GM12878 (cell line): Measurements from ENCODE around the gene BZW2. TPM values are rescaled to one million over a fixed set of nuclear protein-coding genes. Genes with fewer than 3 reads are reported as not detected.

Source experiments
- ATAC-seq: fragments of 200-7000 bp; cut with Tn5 transposase; 3 replicates; pipeline ENCODE4 v1.9.1; 2020; ENCODE audit warnings: mild to moderate bottlenecking, moderate library complexity
- BruUV-seq: library from RNA; stranded (reverse); fragments of 400-500 nt; replicated peaks from 2 replicates; lab custom pipeline; 2021; lab: Mats Ljungman, UMichigan
- CTCF ChIA-PET: fragments of 300-600 bp; sonication (Branson Sonifier 250); formaldehyde crosslinking; extraction: SDS; loops from one replicate; lab custom pipeline; 2021; ENCODE audit warnings: inconsistent platforms; lab: Yijun Ruan, JAX
- POLR2A ChIA-PET: fragments of 350-600 bp; formaldehyde crosslinking; extraction: SDS; loops from one replicate; lab custom pipeline; 2021; ENCODE audit warnings: inconsistent platforms; lab: Charles Lee
- RAD21 ChIA-PET: fragments of 300-600 bp; sonication (Branson Sonifier 250); formaldehyde crosslinking; loops from one replicate; lab custom pipeline; 2023; ENCODE audit warnings: antibody characterized with exemption; ENCODE audit not compliant: unreplicated experiment; lab: Charles Lee
- SMC1A ChIA-PET: fragments of 300-600 bp; sonication (Branson Sonifier 250); formaldehyde crosslinking; loops from one replicate; lab custom pipeline; 2023; ENCODE audit not compliant: unreplicated experiment, uncharacterized antibody; lab: Charles Lee
- DNase-seq: peaks from one replicate; pipeline ENCODE4 v3.0.0-alpha.2; 2011; ENCODE audit warnings: low read depth, low spot score
- FAIRE-seq: peaks from 3 replicates; lab custom pipeline; 2011; peaks lifted over from hg19 to GRCh38; lab: Jason Lieb, UNC
- H2AFZ ChIP-seq: 2 replicates; pipeline ENCODE4 v1.6.0; 2011; ENCODE audit warnings: low read depth, low read length, control low read depth; ENCODE audit not compliant: control insufficient read depth
- H3K27ac ChIP-seq: 2 replicates; pipeline ENCODE4 v1.5.1; 2011; ENCODE audit warnings: control low read depth; ENCODE audit not compliant: control insufficient read depth, insufficient read depth
- H3K27me3 ChIP-seq, 2 experiments: replicated peaks in 1 of 2; 2 replicates each; pipeline versions ENCODE4 v1.6.0 to v1.6.1; 2011; ENCODE audit warnings: low read length in 1 of 2; ENCODE audit not compliant: control insufficient read depth in 2 of 2, insufficient read depth in 2 of 2
- H3K36me3 ChIP-seq, 2 experiments: 2 replicates each; pipeline ENCODE4 v1.5.1; 2011; ENCODE audit warnings: low read length in 1 of 2; ENCODE audit not compliant: control insufficient read depth in 2 of 2, insufficient read depth in 2 of 2
- H3K4me1 ChIP-seq: 2 replicates; pipeline ENCODE4 v1.6.1; 2011; ENCODE audit warnings: mild to moderate bottlenecking, low read length, moderate library complexity, mixed read lengths; ENCODE audit not compliant: control insufficient read depth, insufficient read depth
- H3K4me2 ChIP-seq: 2 replicates; pipeline ENCODE4 v1.6.0; 2011; ENCODE audit warnings: control low read depth; ENCODE audit not compliant: control insufficient read depth, insufficient read depth
- H3K4me3 ChIP-seq: fragments of 200-600 bp; sonication (generic); 2 replicates; pipeline ENCODE4 v1.5.1; 2016
- H3K79me2 ChIP-seq: 2 replicates; pipeline ENCODE4 v1.6.0; 2011; ENCODE audit warnings: low read length; ENCODE audit not compliant: control insufficient read depth, insufficient read depth
- H3K9ac ChIP-seq: 2 replicates; pipeline ENCODE4 v1.8.0; 2011; ENCODE audit warnings: low read length, control low read depth, mixed read lengths; ENCODE audit not compliant: control insufficient read depth, insufficient read depth
- H3K9me3 ChIP-seq: replicated peaks from 3 replicates; pipeline ENCODE4 v1.5.1; 2011; ENCODE audit warnings: mild to moderate bottlenecking, low read length; ENCODE audit not compliant: control insufficient read depth, insufficient read depth
- H4K20me1 ChIP-seq: 2 replicates; pipeline ENCODE4 v1.6.0; 2011; ENCODE audit not compliant: control insufficient read depth, insufficient read depth
- KLF5 ChIP-seq: fragments of 450-650 bp; IDR thresholded peaks from 2 replicates; pipeline ENCODE4 v1.6.1; 2014; ENCODE audit warnings: mild to moderate bottlenecking; ENCODE audit not compliant: partially characterized antibody
- NR2C1 ChIP-seq: fragments of 450-650 bp; IDR thresholded peaks from 2 replicates; pipeline ENCODE4 v1.6.1; 2017; ENCODE audit warnings: antibody characterized with exemption, mild to moderate bottlenecking, moderate library complexity
- PAX8 ChIP-seq: fragments of 450-650 bp; IDR thresholded peaks from 2 replicates; pipeline ENCODE4 v1.6.1; 2017; ENCODE audit warnings: mild to moderate bottlenecking, moderate library complexity
- TCF3 ChIP-seq: IDR thresholded peaks from 2 replicates; pipeline ENCODE4 v1.6.1; 2012; ENCODE audit warnings: low read depth, mild to moderate bottlenecking, low read length, borderline replicate concordance; ENCODE audit not compliant: insufficient read depth
- USF1 ChIP-seq: IDR thresholded peaks from 2 replicates; pipeline ENCODE4 v1.6.1; 2011; ENCODE audit warnings: borderline replicate concordance, low read depth, mild to moderate bottlenecking, moderate library complexity, mixed read lengths, low read length; ENCODE audit not compliant: insufficient read depth; ENCODE audit errors: extremely low read length
- WGBS: methylation state at CpG from one replicate; pipeline ENCODE4 v1.1.6; 2016; ENCODE audit warnings: low lambda C conversion rate; ENCODE audit not compliant: insufficient replicate concordance, insufficient coverage; ENCODE audit errors: missing lambda C conversion rate; 5-methylcytosine and 5-hydroxymethylcytosine counted together
- in situ Hi-C: fragments of 300-500 bp; cut with MboI; formaldehyde crosslinking; loops from 9 replicates; pipeline ENCODE4 v1.14.3; 2018; ENCODE audit warnings: mixed read lengths
- intact Hi-C: fragments of 100-400 bp; cut with micrococcal nuclease; formaldehyde crosslinking; loops from one replicate; pipeline ENCODE4 v1.14.2; 2022; ENCODE audit not compliant: unreplicated experiment
- polyA plus RNA-seq, 11 experiments: library from polyadenylated mRNA; depleted of rRNA in 4 of 11; unstranded in 6 of 11; stranded (reverse) in 5 of 11; fragments of >200 nt; fragmentation: Nextera tagmentation in 4 of 11; fragmentation: Illumina TruSeq in 1 of 11; extraction: Ambion mirVana in 4 of 11; extraction: Trizol in 1 of 11; gene quantifications; 1 replicate in 1 of 11; 2 replicates in 10 of 11; pipeline versions ENCODE4 v1.2.1 to v1.2.3, GENCODE V29; 2011 to 2016; ENCODE audit warnings: inconsistent platforms in 2 of 11, missing spikeins in 2 of 11, low read depth in 1 of 11
- total RNA-seq, 4 experiments: library from RNA; depleted of rRNA in 3 of 4; stranded (reverse); fragments of >200 nt in 3 of 4; fragmentation: Illumina TruSeq in 1 of 4; extraction: Trizol in 1 of 4; gene quantifications; 2 replicates each; pipeline versions ENCODE4 v1.2.1 to v1.2.3, GENCODE V29; 2013 to 2021
- TF ChIP-seq, protein P1 (sequence below): fragments of 450-650 bp; IDR thresholded peaks from 2 replicates; pipeline ENCODE4 v1.6.1; 2018; ENCODE audit warnings: borderline replicate concordance, mild to moderate bottlenecking; ENCODE audit not compliant: partially characterized antibody

The BZW2 gene
- total and polyA plus RNA-seq, 10 of the 15 experiments (the other 5 are each of a cell fraction or from before 2014, with no cell fraction given) = 1.3 to 6.8 (median 3.1) TPM

- Histone ChIP-seq H3K4me3 (no peak overlapping the region), H3K27me3 (no peaks in the 10 kb centered on the region; a peak in 1 of 4 replicates)
- CTCF ChIA-PET = no interaction called here
- no peak for TF ChIP-seq KLF5
- no peak for TF ChIP-seq PAX8
- no peak for TF ChIP-seq USF1
- no peak for TF ChIP-seq NR2C1
- TF ChIP-seq, protein P1, sequence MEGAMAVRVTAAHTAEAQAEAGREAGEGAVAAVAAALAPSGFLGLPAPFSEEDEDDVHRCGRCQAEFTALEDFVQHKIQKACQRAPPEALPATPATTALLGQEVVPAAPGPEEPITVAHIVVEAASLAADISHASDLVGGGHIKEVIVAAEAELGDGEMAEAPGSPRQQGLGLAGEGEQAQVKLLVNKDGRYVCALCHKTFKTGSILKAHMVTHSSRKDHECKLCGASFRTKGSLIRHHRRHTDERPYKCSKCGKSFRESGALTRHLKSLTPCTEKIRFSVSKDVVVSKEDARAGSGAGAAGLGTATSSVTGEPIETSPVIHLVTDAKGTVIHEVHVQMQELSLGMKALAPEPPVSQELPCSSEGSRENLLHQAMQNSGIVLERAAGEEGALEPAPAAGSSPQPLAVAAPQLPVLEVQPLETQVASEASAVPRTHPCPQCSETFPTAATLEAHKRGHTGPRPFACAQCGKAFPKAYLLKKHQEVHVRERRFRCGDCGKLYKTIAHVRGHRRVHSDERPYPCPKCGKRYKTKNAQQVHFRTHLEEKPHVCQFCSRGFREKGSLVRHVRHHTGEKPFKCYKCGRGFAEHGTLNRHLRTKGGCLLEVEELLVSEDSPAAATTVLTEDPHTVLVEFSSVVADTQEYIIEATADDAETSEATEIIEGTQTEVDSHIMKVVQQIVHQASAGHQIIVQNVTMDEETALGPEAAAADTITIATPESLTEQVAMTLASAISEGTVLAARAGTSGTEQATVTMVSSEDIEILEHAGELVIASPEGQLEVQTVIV = no peak
- TF ChIP-seq TCF3 = no peak
- TF ChIP-seq, all 136 proteins: peak for 0
- 64% methylated on average over 4 of the region's 4 CpGs for WGBS
- Histone ChIP-seq H3K27ac (no peak overlapping the region), H3K9ac (no peak overlapping the region), H4K20me1 (no peaks in the 10 kb centered on the region), H3K36me3 (no peaks in the 10 kb centered on the region), H3K4me2 (no peak overlapping the region), H3K4me1 (no peaks in the 10 kb centered on the region), H3K9me3 (no peaks in the 10 kb centered on the region), H3K79me2 (no peaks in the 10 kb centered on the region), H2AFZ (no peak overlapping the region)
- FAIRE-seq (no peak), ATAC-seq (no peak), DNase-seq (no peak)
- BruUV-seq = no TSS peak
- in situ Hi-C loops (no loop called here), intact Hi-C loops (no loop called here)
- RAD21 ChIA-PET = no interaction called here
- SMC1A ChIA-PET = no interaction called here
- POLR2A ChIA-PET = no interaction called here
Measured at GRCh38 chr7:16616122-16616521, 29.9 kb upstream of the BZW2 start.
